H9 (cell line): Measurements from ENCODE around the gene UNC5B. TPM values are rescaled to one million over a fixed set of nuclear protein-coding genes. Genes with fewer than 3 reads are reported as not detected.
A peak's percentile ranks its signal among the peaks of the same experiment; 100 is the strongest.

Experiments
- DNase-seq: peaks from one replicate; pipeline ENCODE4 v3.0.0-alpha.2; 2017
- H2AFZ ChIP-seq: one replicate; pipeline ENCODE4 v1.6.1; 2013; ENCODE audit warnings: mild to moderate bottlenecking, low read length, control low read depth, moderate library complexity
- H2AK5ac ChIP-seq: 2 replicates; pipeline ENCODE4 v1.6.1; 2013; ENCODE audit warnings: low read length, control low read depth, mixed read lengths; ENCODE audit not compliant: insufficient read length
- H2BK120ac ChIP-seq: one replicate; pipeline ENCODE4 v1.6.1; 2013; ENCODE audit warnings: low read depth, mild to moderate bottlenecking, low read length, control low read depth, inconsistent platforms; ENCODE audit not compliant: poor library complexity, severe bottlenecking
- H2BK12ac ChIP-seq: 2 replicates; pipeline ENCODE4 v1.6.1; 2013; ENCODE audit warnings: low read length, control low read depth, mixed read lengths, low read depth; ENCODE audit not compliant: insufficient read length
- H2BK15ac ChIP-seq: 2 replicates; pipeline ENCODE4 v1.6.1; 2013; ENCODE audit warnings: low read depth, low read length, control low read depth
- H2BK20ac ChIP-seq: one replicate; pipeline ENCODE4 v1.6.1; 2013; ENCODE audit warnings: low read depth, mild to moderate bottlenecking, low read length, control low read depth, inconsistent platforms; ENCODE audit not compliant: poor library complexity, severe bottlenecking
- H2BK5ac ChIP-seq: 2 replicates; pipeline ENCODE4 v1.6.1; 2013; ENCODE audit warnings: low read length, control low read depth, mixed read lengths; ENCODE audit not compliant: insufficient read length
- H3K14ac ChIP-seq: 2 replicates; pipeline ENCODE4 v1.6.1; 2013; ENCODE audit warnings: low read length, control low read depth; ENCODE audit not compliant: insufficient read depth
- H3K18ac ChIP-seq: 2 replicates; pipeline ENCODE4 v1.6.1; 2013; ENCODE audit warnings: low read depth, mild to moderate bottlenecking, mixed read lengths, low read length, control low read depth; ENCODE audit not compliant: insufficient read length
- H3K23ac ChIP-seq: 2 replicates; pipeline ENCODE4 v1.6.1; 2013; ENCODE audit warnings: low read length, control low read depth, mixed read lengths, low read depth; ENCODE audit not compliant: insufficient read length
- H3K23me2 ChIP-seq: 2 replicates; pipeline ENCODE4 v1.6.1; 2013; ENCODE audit warnings: low read depth, mild to moderate bottlenecking, mixed read lengths, low read length, control low read depth; ENCODE audit not compliant: insufficient read length, poor library complexity, severe bottlenecking
- H3K27ac ChIP-seq: 2 replicates; pipeline ENCODE4 v1.5.1; 2013; ENCODE audit warnings: low read length, control low read depth, mixed read lengths, low read depth; ENCODE audit not compliant: insufficient read length
- H3K27me3 ChIP-seq: 2 replicates; pipeline ENCODE4 v1.6.1; 2013; ENCODE audit warnings: low read length, control low read depth, inconsistent platforms; ENCODE audit not compliant: insufficient read depth
- H3K4ac ChIP-seq: 2 replicates; pipeline ENCODE4 v1.6.1; 2013; ENCODE audit warnings: low read depth, mild to moderate bottlenecking, control low read depth, inconsistent platforms, low read length, moderate library complexity
- H3K4me1 ChIP-seq: 2 replicates; pipeline ENCODE4 v1.6.1; 2013; ENCODE audit warnings: low read length, control low read depth, inconsistent platforms; ENCODE audit not compliant: insufficient read depth
- H3K4me2 ChIP-seq: 2 replicates; pipeline ENCODE4 v1.6.1; 2013; ENCODE audit warnings: low read length, control low read depth, mixed read lengths; ENCODE audit not compliant: insufficient read length, insufficient read depth
- H3K56ac ChIP-seq: 2 replicates; pipeline ENCODE4 v1.6.1; 2013; ENCODE audit warnings: low read depth, mild to moderate bottlenecking, mixed read lengths, low read length, control low read depth; ENCODE audit not compliant: insufficient read length
- H3K79me1 ChIP-seq: 2 replicates; pipeline ENCODE4 v1.6.1; 2013; ENCODE audit warnings: low read depth, mild to moderate bottlenecking, moderate library complexity, low read length, control low read depth, inconsistent platforms; ENCODE audit not compliant: insufficient read depth, poor library complexity, severe bottlenecking
- H3K79me2 ChIP-seq: 2 replicates; pipeline ENCODE4 v1.6.1; 2013; ENCODE audit warnings: low read length, control low read depth, inconsistent platforms; ENCODE audit not compliant: insufficient read depth
- H3K9ac ChIP-seq: 2 replicates; pipeline ENCODE4 v1.6.1; 2013; ENCODE audit warnings: low read length, control low read depth, mixed read lengths; ENCODE audit not compliant: insufficient read length; ENCODE audit errors: extremely low read depth
- H3K9me3 ChIP-seq: one replicate; pipeline ENCODE4 v1.6.1; 2013; ENCODE audit warnings: low read depth, low read length, inconsistent platforms; ENCODE audit not compliant: control insufficient read depth
- H3T11ph ChIP-seq: one replicate; pipeline ENCODE4 v1.6.1; 2013; ENCODE audit warnings: mild to moderate bottlenecking, low read length, control low read depth, inconsistent platforms
- H4K20me1 ChIP-seq: one replicate; pipeline ENCODE4 v1.6.1; 2013; ENCODE audit not compliant: control insufficient read depth, insufficient read length, insufficient read depth
- H4K5ac ChIP-seq: 2 replicates; pipeline ENCODE4 v1.6.1; 2013; ENCODE audit warnings: low read depth, mild to moderate bottlenecking, mixed read lengths, low read length, control low read depth; ENCODE audit not compliant: insufficient read length
- H4K8ac ChIP-seq: replicated peaks from 2 replicates; pipeline ENCODE4 v1.6.1; 2013; ENCODE audit warnings: low read length, control low read depth, mixed read lengths, low read depth; ENCODE audit not compliant: insufficient read length
- H4K91ac ChIP-seq: 2 replicates; pipeline ENCODE4 v1.6.1; 2013; ENCODE audit warnings: low read depth, mild to moderate bottlenecking, moderate library complexity, mixed read lengths, low read length, control low read depth; ENCODE audit not compliant: insufficient read length
- H3K27ac Mint-ChIP-seq, 3 experiments: 2 replicates in 2 of 3; 3 replicates in 1 of 3; pipeline ENCODE4 v1.8.0; 2020 to 2021; ENCODE audit warnings: mixed read lengths in 3 of 3, mild to moderate bottlenecking in 1 of 3, moderate library complexity in 1 of 3
- H3K27me3 Mint-ChIP-seq: 2 replicates; pipeline ENCODE4 v1.8.0; 2021; ENCODE audit warnings: low read depth, mild to moderate bottlenecking, moderate library complexity, mixed read lengths
- H3K36me3 Mint-ChIP-seq, 3 experiments: 2 replicates in 2 of 3; 3 replicates in 1 of 3; pipeline ENCODE4 v1.8.0; 2020 to 2021; ENCODE audit warnings: low read depth in 3 of 3, mixed read lengths in 3 of 3; ENCODE audit not compliant: insufficient read depth in 1 of 3
- H3K4me1 Mint-ChIP-seq, 2 experiments: 2 replicates each; pipeline ENCODE4 v1.8.0; 2020; ENCODE audit warnings: mixed read lengths in 2 of 2
- H3K4me3 Mint-ChIP-seq, 2 experiments: 2 replicates in 1 of 2; 3 replicates in 1 of 2; pipeline ENCODE4 v1.8.0; 2020 to 2021; ENCODE audit warnings: mild to moderate bottlenecking in 2 of 2, mixed read lengths in 2 of 2, moderate library complexity in 1 of 2
- H3K9me3 Mint-ChIP-seq, 2 experiments: 2 replicates in 1 of 2; 3 replicates in 1 of 2; pipeline ENCODE4 v1.8.0; 2020; ENCODE audit warnings: mild to moderate bottlenecking in 2 of 2, mixed read lengths in 2 of 2, moderate library complexity in 1 of 2
- WGBS: extraction: QIAGEN DNeasy Blood & Tissue Kit; methylation state at CpG from one replicate; pipeline ENCODE4 v1.1.7; 2013; ENCODE audit warnings: missing lambda C conversion rate, low lambda C conversion rate, mixed read lengths; ENCODE audit not compliant: insufficient read length; ENCODE audit errors: extremely low coverage; 5-methylcytosine and 5-hydroxymethylcytosine counted together
- total RNA-seq: library from RNA; stranded (reverse); gene quantifications from 2 replicates; pipeline ENCODE4 v1.2.1, GENCODE V29; 2021
- TF ChIP-seq, protein P1 (sequence below): fragments of 200-600 bp; sonication (generic); conservative IDR thresholded peaks from 3 replicates; pipeline ENCODE4 v1.8.0; 2021; ENCODE audit warnings: antibody characterized with exemption, mild to moderate bottlenecking

Gene UNC5B
- total RNA-seq, 1 experiment from 2014 or later: 28.4 TPM

DNA sequence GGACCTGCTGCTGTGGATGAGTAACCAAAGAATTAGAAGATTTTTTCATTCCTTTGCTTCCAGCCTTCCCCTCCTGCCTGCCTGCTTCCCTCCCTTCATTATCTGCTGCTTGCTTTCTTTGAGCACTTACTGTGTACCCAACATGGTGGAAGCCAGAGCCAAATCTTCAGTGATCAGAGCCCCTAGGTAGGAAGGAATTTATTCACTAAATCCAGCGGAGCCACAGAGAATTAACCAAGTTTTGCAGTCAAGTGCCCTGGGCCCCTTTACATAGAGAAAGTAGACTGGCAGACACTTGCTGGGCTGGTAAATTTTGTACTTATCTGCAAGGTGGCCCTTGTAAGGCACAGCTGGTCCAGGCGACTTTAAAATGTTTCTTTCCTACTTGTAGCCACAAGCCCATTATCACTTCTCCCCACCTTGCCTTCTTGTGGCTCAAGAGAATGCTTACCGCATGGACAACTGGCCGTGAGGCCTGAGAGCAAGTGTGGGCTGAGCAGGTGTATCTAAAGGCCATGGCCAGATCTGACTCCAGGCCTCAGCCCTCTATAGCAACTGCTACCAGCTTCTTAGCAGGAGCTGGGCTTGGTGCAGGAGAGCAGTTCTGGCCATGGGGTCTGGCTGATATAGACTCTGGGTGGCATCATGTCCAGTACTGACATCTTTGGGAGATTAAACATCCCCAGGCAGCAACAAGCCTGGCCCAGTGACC is 11.1 kb downstream of the UNC5B start:
- Mint-ChIP-seq H3K27ac (peak overlapping the region in 2 of 3 experiments; percentile 50 to 82; a peak in 2 of 7 replicates), H3K27me3 (peaks cover 8% of the 10 kb centered on the region; the same call in 1 of the 2 replicates), H3K4me3 (no peak overlapping the region), H3K4me1 (peaks cover 30 to 49% of the 10 kb centered on the region in 2 experiments), H3K9me3 (no peaks in the 10 kb centered on the region), H3K36me3 (peaks cover 0 to 11% (median 3%) of the 10 kb centered on the region in 3 experiments; a peak in 4 of 7 replicates)
- no peak overlapping the region for H3T11ph ChIP-seq
- no peaks in the 10 kb centered on the region for H3K79me2 ChIP-seq
- no peak overlapping the region for H4K8ac ChIP-seq
- H4K20me1 ChIP-seq: no peaks in the 10 kb centered on the region
- H3K18ac ChIP-seq: no peak overlapping the region
- H2BK15ac ChIP-seq: no peak overlapping the region
- H3K27me3 ChIP-seq: no peaks in the 10 kb centered on the region
- H2BK12ac ChIP-seq: no peak overlapping the region
- H3K79me1 ChIP-seq: no peaks in the 10 kb centered on the region
- H2AFZ ChIP-seq: no peak overlapping the region
- TF ChIP-seq, protein P1, sequence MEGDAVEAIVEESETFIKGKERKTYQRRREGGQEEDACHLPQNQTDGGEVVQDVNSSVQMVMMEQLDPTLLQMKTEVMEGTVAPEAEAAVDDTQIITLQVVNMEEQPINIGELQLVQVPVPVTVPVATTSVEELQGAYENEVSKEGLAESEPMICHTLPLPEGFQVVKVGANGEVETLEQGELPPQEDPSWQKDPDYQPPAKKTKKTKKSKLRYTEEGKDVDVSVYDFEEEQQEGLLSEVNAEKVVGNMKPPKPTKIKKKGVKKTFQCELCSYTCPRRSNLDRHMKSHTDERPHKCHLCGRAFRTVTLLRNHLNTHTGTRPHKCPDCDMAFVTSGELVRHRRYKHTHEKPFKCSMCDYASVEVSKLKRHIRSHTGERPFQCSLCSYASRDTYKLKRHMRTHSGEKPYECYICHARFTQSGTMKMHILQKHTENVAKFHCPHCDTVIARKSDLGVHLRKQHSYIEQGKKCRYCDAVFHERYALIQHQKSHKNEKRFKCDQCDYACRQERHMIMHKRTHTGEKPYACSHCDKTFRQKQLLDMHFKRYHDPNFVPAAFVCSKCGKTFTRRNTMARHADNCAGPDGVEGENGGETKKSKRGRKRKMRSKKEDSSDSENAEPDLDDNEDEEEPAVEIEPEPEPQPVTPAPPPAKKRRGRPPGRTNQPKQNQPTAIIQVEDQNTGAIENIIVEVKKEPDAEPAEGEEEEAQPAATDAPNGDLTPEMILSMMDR: no peak
- H3K9me3 ChIP-seq: no peaks in the 10 kb centered on the region
- no peak overlapping the region for H2AK5ac ChIP-seq
- H3K23ac ChIP-seq: no peak overlapping the region
- no peak overlapping the region for H2BK20ac ChIP-seq
- no peak overlapping the region for H3K9ac ChIP-seq
- no peaks in the 10 kb centered on the region for H3K23me2 ChIP-seq
- H3K56ac ChIP-seq: no peak overlapping the region
- peaks cover under 1% of the 10 kb centered on the region; the same call in 1 of the 2 replicates for H3K4me1 ChIP-seq
- H3K14ac ChIP-seq: no peak overlapping the region
- H3K27ac ChIP-seq: no peak overlapping the region
- H4K5ac ChIP-seq: no peak overlapping the region
- no peak overlapping the region for H2BK5ac ChIP-seq
- no CpG with 5 or more reads among the region's 4 CpGs for WGBS
- no peak overlapping the region for H2BK120ac ChIP-seq
- no peak overlapping the region for H3K4me2 ChIP-seq
- no peak overlapping the region for H3K4ac ChIP-seq
- no peak for DNase-seq
- no peak overlapping the region for H4K91ac ChIP-seq
